ENCODE results near the gene ULK1.
"Not testable (repeated sequence)": the region's sequence is repeated elsewhere in the genome, so short reads cannot be mapped to it uniquely, and the experiment has no call there.

ULK1 gene

GRCh38 chr12:131947482-131948027, 53.1 kb downstream of the ULK1 start:
- no peak for DNase-seq

- no peak for DNase-seq
Measured at GRCh38 chr12:131948166-131948712, 53.8 kb downstream of the ULK1 start.

- DNase-seq = peak; percentile 66
Measured at GRCh38 chr12:131948713-131949430, 54.5 kb downstream of the ULK1 start.

DNA sequence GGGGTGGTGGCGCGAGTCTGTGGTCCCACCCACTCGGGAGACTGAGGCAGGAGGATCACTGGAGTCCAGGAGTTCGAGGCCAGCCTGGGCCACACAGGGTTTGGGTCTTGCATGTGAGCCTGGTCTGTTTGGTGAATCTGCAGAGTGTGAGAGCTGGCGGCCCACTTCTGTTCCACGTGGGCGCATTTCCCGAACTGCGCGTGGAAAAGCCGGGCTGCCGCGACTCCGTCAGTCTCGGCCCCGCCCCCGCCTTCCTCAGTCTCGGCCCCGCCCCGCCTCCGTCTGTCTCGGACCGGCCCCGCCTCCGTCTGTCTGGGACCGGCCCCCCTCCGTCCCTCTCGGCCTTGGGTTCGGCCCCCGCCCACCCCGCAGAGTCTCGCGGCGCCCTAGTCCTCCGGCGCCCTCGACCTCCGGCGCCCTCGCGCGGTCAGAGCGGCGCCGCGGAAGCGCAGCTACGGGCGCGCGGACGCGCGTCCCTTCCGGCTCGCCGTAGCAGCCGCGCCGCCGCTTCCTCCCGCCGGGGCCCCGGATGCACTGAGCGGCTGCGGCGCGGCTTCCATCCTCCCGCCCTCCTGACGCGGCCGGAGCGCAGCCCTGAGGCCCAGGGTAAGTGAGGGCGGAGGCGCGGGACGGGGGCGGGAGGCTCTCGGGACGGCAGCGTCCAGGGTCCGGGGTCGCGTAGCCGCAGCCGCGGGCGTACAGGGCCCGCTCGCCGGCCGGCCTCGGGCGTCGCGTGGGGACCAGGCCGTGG, 55.2 kb downstream of the ULK1 start, which contains the start of gene EP400:
Gene EP400, plus strand, starts transcription at position 512 of the 751 bp plus-strand sequence. CDS start 10,678 bp downstream, outside the sequence.
- DNase-seq = peak; percentile 98

GRCh38 chr12:131950182-131950913, 55.9 kb downstream of the ULK1 start:
- DNase-seq = peak; percentile 44

- DNase-seq = not testable (repeated sequence)
Measured at GRCh38 chr12:131953810-131954209, 59.4 kb downstream of the ULK1 start.

DNA sequence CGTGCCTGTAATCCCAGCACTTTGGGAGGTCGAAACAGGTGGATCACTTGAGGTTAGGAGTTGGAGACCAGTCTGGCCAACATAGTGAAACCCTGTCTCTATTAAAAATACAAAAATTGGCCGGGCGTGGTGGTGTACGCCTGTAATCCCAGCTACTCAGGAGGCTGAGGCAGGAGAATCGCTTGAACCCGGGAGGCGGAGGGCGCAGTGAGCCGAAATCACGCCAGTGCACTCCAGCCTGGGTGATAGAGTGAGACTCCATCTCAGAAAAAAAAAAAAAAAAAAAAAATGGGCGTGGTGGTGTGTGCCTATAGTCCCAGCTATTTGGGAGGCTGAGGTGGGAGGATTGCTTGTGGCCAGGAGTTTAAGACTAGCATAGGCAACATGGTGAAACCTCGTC, 60.0 kb downstream of the ULK1 start:
- DNase-seq = not testable (repeated sequence)

DNA sequence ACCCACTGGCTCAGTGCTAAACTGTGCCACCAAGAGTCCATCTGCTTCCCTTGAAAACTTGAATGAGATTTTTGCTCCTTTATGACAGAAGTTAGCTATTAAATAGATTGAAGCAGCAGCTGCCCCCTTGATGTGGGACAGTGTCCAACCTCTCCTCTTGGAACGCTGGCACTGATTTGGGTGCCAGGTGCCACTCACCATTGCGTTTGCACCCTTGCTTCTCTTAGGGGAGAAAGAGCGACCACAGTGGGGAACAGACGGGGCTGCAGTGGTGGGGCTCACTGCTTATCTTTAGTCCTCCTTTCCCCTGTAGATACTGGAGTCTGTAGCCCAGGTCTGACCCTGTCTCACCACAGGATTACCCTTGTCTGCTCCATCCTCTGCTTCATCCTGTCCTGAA, 64.7 kb downstream of the ULK1 start:
- no peak for DNase-seq

- no peak for DNase-seq
Measured at GRCh38 chr12:131959641-131960589, 65.5 kb downstream of the ULK1 start.

- DNase-seq = not testable (repeated sequence)
Measured at GRCh38 chr12:131960590-131961325, 66.3 kb downstream of the ULK1 start.

GRCh38 chr12:131961328-131961727, 66.9 kb downstream of the ULK1 start:
- DNase-seq = not testable (repeated sequence)

DNA sequence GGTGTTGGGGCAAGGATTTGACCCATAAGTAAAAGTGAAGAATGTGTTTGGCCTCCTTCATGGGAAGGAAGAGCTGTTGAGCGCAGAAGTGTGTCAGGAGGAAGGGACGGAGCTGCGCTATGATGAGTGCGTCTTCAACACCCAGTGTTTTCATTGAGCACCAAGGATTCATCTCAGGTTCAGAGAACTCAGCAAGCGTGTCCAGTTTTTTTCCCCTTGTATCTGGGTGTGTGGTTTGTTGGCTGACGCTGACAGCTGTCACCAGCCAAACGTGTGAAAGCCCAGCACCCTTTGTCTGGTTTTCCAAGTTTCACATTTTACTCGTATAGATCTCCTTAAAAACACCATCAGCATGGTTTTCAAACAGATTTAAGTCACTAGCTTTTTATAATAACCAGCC, 67.6 kb downstream of the ULK1 start:
- DNase-seq = no peak

DNA sequence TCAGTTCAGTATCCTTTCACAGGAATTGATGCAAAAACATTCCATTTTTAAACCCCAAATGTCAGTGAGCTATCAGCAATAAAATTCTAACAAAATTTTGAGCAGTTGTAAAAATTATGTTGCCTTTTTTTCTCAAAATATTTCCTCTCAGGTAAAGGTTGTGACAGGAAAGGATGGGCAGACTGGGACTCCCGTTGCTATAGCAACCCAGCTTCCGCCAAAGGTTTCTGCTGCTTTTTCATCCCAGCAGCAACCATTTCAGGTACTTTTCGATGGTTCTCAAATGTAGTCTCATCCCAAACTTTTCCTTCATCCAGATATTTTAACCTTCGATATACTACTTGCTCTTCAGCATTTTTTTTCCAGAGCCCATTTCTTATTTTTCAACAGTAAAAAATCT, 69.0 kb downstream of the ULK1 start:
- no peak for DNase-seq

DNA sequence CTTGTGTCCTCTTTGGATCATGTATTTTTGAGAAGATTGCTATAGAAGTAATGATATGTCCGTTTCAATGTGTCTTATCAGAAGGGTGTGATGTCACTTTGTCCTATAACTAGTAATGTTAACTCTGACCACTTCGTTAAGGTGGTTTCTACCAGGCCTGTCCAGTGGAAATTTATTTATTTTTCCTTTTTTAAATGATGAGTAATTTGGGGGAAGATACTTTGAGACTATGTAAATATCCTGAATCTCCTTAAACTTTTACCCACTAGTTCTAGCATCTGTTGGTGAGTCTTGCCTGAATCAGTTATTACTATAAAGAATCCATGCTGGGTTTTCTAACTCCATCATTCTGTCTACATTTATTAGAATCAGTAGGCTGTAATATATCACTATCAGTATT, 70.7 kb downstream of the ULK1 start:
- DNase-seq = no peak

DNA sequence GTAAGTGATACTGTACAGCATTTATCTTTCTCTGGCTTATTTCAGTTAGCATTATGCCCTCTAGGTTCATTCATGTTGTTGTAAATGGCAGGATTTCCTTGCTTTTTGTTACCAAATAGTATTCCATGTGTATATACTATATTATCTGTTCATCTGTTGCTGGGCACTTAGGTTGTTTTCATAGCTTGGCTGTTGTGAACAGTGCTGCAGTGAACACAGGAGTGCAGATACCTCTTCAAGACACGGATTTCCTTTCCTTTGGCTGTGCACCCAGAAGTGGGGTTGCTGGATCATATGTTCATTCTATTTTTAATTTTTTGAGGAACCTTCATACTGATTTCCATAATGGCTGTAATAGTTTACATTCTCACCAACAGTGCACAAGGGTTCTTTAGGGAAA, 76.8 kb downstream of the ULK1 start:
- no peak for DNase-seq

All from hematopoietic multipotent progenitor cell treated with erythropoietin and hydrocortisone succinate and interleukin-3 and kit ligand, for 6 days (in vitro differentiated cells).